GM18909 (cell line): ENCODE data around the gene IL17RA.
A peak's percentile ranks its signal among the peaks of the same experiment; 100 is the strongest.

Experiments used
- ATAC-seq: cut with Tn5 transposase; IDR thresholded peaks from one replicate; pipeline ENCODE4 v1.9.1; 2021; ENCODE audit warnings: mild to moderate bottlenecking; ENCODE audit not compliant: unreplicated experiment, poor library complexity

The IL17RA gene

GRCh38 chr22:17083255-17083654 lies 1.5 kb upstream of the IL17RA start:
- ATAC-seq: no peak

- no peak for ATAC-seq
Measured at GRCh38 chr22:17083811-17084441, 874 bp upstream of the IL17RA start.

GRCh38 chr22:17085277-17086181 lies 729 bp downstream of the IL17RA start:
- peak; percentile 4 for ATAC-seq

- no peak for ATAC-seq
Measured at GRCh38 chr22:17086296-17086695, 1.5 kb downstream of the IL17RA start.

DNA sequence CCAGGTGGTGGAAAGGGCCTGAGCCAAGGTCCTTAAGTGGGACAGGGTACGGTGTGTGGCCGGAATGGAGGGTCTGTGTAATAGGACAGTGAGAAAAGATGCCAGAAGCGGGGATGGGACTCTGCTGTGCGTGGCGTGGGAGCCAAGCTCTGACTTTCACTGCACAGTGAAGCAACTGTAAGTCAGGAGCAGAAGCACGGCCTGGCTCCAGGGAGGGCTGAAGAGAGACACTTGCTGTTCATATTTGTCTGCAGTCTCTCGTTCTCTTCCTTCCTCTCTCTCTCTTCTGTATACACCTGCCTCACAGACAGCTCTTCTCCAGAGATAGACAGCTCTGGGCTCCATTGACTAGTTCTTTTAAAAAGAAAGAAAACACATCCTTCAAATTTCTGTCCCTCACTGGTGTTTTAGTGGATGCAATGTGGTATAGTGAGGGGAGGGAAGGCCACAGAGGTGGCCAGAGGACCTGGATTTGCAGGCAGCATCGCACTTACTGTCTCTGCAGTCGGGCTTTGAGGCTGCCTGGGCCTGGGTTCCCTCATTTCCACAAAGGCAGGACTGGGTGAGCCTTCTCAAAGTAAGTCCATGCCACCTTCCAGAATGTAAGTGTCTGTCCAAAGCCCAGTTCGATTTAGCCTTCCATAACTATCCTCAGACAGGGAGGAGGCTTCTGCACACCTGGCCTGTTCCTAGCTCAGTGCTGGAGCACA lies 2.1 kb downstream of the IL17RA start:
- ATAC-seq: no peak

DNA sequence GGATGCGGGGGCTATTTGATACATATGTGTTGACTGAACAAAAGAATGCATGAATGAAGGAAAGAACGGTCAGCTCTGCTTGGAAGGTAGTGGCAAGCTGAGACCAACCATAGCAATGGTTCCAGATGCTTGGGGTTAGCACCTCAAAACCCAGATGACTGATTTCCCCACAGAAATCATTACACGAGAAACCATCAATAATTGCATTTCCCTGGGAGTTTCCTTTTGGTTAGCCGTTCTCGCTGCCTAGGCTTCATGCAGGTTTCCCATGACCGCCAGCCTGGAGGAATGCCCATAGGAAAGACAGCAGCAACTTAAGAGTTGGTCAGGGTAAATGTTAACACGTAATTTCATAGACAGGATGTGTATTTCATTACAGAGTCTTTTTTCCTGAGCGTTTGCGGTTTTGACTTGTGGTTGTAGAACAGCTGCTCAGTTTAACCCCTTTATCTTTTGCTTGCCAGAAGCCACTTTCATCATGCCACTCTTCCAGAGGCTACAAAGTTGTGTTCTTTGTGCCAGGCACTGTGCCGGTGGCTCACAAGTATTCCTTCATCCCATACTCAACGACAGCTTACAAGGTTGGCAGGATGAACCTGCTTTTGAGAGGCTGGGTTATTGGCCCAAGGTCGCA lies 2.8 kb downstream of the IL17RA start:
- ATAC-seq: peak; percentile 42

- ATAC-seq: no peak
Measured at GRCh38 chr22:17090550-17090949, 5.8 kb downstream of the IL17RA start.

DNA sequence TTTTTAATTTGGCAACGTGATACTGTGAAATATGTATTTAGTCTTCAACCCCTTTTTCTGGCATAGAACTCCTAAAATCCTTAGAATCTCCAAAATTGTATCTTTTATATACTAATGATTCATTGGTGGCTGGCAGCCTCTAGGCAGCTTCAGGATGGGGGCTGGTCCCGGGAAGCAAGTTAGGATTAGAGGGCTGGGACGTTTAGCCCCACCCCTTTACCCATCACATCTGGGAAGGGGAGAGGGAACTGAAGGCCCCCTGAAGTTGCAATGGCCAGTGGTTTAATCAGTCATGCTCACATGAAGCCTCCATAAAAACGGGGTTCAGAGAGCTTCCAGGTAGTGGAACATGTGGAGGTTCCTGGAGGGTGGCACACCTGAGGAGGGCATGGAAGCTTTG lies 7.1 kb downstream of the IL17RA start:
- no peak for ATAC-seq

GRCh38 chr22:17093081-17093480 lies 8.3 kb downstream of the IL17RA start:
- ATAC-seq: no peak

DNA sequence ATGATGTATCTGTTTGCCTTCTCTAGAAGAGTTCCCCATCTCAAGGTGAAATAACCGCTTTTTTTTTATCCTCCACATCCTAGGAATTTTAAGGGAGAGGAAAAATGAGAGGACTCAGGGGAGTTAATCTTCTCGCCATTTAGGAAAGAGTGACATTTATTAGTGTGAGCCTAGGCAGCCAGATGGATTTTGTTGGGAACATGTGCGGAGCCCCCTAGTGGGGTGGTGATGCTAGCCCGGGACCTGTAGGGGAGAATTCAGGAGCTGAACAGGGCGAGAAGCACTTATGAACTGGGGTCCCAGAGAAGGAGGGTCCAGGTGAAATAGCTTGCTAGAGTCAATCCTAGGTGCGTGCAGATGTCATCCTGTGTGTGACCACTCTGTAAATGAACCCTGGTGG lies 10.7 kb downstream of the IL17RA start:
- ATAC-seq: no peak

DNA sequence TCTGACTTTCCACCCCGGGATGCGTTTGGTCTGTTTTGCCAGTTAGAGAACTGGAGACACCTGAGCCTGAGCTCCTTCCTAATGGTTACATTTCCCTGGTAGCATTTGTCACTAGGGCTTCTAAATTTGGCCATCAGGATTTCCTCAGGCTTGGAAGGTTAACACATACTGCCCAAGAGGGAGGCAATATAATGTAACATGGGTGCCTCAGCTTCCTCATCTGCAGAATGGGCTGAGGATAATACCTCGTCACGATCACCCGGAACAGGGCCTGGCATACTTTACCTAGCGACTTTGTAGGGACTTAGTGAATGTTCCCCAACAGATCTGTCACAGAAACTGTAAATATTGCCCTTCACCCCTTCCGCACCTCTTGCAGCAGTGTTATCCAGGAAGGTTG lies 11.3 kb downstream of the IL17RA start:
- no peak for ATAC-seq

DNA sequence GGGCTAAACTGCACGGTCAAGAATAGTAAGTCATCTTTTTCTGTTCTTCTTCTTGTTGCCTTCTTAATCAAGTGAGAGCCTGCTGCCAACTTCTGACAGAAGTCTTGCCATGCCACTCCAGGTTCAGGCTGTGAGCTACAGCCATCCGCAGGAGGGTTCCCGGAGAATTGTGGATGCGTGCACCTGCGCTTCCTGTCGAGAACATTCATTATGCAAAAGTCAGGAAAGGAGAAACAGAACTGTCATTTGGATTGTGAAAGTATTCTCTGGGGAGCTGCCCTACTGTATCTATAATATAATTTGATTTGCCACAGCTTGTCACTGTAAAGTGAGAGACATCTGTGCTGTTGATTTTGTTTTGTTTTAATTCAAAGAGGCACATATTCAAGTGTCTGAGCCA lies 12.3 kb downstream of the IL17RA start:
- ATAC-seq: no peak

DNA sequence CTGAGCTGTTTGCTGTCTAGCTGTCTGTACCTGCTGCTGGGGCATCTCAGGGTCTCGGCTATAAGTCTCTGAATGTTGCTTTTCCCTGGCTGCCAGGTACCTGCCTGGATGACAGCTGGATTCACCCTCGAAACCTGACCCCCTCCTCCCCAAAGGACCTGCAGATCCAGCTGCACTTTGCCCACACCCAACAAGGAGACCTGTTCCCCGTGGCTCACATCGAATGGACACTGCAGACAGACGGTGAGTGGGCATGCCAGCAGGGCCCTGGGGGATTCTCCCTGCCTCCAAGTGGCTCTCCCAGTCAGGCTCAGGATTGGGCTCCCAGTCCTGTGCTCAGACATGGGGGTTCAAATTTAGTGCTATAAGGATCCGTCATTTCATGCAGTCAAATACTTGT lies 12.9 kb downstream of the IL17RA start:
- no peak for ATAC-seq

GRCh38 chr22:17098379-17098819 lies 13.6 kb downstream of the IL17RA start:
- peak; percentile 50 for ATAC-seq

- ATAC-seq: no peak
Measured at GRCh38 chr22:17100621-17101020, 15.8 kb downstream of the IL17RA start.

GRCh38 chr22:17101475-17102296 lies 16.9 kb downstream of the IL17RA start:
- no peak for ATAC-seq

DNA sequence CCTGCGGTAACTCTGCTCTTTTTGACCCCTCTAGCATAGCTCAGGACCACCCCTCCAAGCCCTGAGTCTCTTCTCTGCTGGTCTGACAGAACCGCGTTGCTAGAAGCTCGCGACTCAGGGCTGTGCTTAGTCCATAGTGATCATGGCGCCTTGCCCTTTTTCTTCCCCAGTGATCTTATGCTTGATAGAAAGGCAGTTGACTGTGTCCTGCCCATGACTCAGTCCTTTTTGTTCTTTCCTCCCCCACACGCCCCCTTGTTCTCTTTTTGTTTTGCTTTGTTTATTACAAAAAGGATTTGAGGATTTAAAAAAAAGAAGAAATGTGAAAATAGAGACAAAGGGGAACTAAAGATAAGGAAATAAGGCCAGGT lies 17.5 kb downstream of the IL17RA start:
- ATAC-seq: no peak

- ATAC-seq: no peak
Measured at GRCh38 chr22:17103351-17103750, 18.6 kb downstream of the IL17RA start.

DNA sequence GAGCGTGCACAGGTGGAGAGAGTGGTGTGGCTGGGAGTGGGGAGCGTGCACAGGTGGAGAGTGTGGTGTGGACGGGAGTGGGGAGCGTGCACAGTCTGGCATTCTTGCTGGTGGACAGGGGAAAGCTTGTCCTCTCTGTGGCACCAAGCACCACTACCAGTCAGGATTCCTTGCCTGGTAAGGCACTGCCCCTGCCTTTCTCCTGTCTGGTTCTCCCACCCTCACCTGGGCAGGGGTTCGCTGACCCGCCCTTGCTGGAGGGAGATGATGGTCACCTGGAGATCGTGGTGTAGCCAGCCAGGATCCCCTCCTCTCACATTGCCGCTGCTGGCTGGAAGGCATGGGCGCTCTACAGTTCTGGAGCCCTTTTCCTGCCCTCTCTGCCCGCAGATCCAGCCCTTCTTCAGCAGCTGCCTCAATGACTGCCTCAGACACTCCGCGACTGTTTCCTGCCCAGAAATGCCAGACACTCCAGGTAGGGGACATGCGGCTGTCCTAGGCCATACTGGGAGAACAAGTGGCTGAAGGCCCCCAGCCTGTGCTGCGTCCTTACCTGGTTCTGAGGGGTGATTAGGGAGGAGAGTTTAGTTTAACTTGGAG lies 19.6 kb downstream of the IL17RA start:
- ATAC-seq: no peak
